CD14-positive monocyte (primary cell): ENCODE measurements around the gene DYNC2H1. TPM values are rescaled to one million over a fixed set of nuclear protein-coding genes. Genes with fewer than 3 reads are reported as not detected.

Experiments
- DNase-seq, 3 donors: peaks; one replicate each; pipeline ENCODE4 v3.0.0-alpha.2; 2011 to 2022
- H2AFZ ChIP-seq: 2 replicates; pipeline ENCODE4 v1.6.0; 2012; ENCODE audit warnings: mild to moderate bottlenecking, low read depth, low read length, inconsistent platforms; ENCODE audit not compliant: insufficient read depth, poor library complexity, severe bottlenecking
- H3K27ac ChIP-seq, 2 donors: 1 replicate in 1 of 2; 2 replicates in 1 of 2; pipeline ENCODE4 v1.5.1; 2012 to 2013; ENCODE audit warnings: low read length in 2 of 2, control low read depth in 1 of 2, inconsistent platforms in 1 of 2, low read depth in 1 of 2, mild to moderate bottlenecking in 1 of 2
- H3K27me3 ChIP-seq, 2 donors: one replicate each; pipeline versions ENCODE4 v1.6.0 to v1.6.1; 2011 to 2013; ENCODE audit warnings: low read length in 2 of 2; ENCODE audit not compliant: control insufficient read depth in 2 of 2, insufficient read depth in 2 of 2
- H3K36me3 ChIP-seq, 2 donors: replicated peaks in 1 of 2; 1 replicate in 1 of 2; 2 replicates in 1 of 2; pipeline versions ENCODE4 v1.5.1 to v1.6.1; 2012 to 2013; ENCODE audit warnings: low read length in 2 of 2, control low read depth in 1 of 2, inconsistent platforms in 1 of 2, mild to moderate bottlenecking in 1 of 2; ENCODE audit not compliant: insufficient read depth in 2 of 2, control insufficient read depth in 1 of 2
- H3K4me1 ChIP-seq, 2 donors: 1 replicate in 1 of 2; 2 replicates in 1 of 2; pipeline versions ENCODE4 v1.5.1 to v1.6.1; 2012 to 2013; ENCODE audit warnings: low read length in 2 of 2, control low read depth in 1 of 2, inconsistent platforms in 1 of 2, mild to moderate bottlenecking in 1 of 2, moderate library complexity in 1 of 2; ENCODE audit not compliant: insufficient read depth in 2 of 2, control insufficient read depth in 1 of 2
- H3K4me2 ChIP-seq: replicated peaks from 2 replicates; pipeline ENCODE3; 2012; ENCODE audit warnings: low read length, moderate library complexity, mild to moderate bottlenecking; ENCODE audit not compliant: poor library complexity, severe bottlenecking; ENCODE audit errors: extremely low read depth
- H3K4me3 ChIP-seq, 3 experiments: fragments of 200-600 bp in 1 of 3; sonication (generic) in 1 of 3; replicated peaks in 1 of 3; 1 replicate in 2 of 3; 2 replicates in 1 of 3; pipeline ENCODE4 v1.5.1; 2011 to 2013; ENCODE audit warnings: low read length in 3 of 3, mild to moderate bottlenecking in 3 of 3, control low read depth in 2 of 3, low read depth in 2 of 3, inconsistent platforms in 1 of 3, moderate library complexity in 1 of 3
- H3K79me2 ChIP-seq: 2 replicates; pipeline ENCODE4 v1.6.0; 2012; ENCODE audit warnings: mild to moderate bottlenecking, control low read depth, inconsistent platforms, low read length, moderate library complexity; ENCODE audit not compliant: insufficient read depth
- H3K9ac ChIP-seq: 2 replicates; pipeline ENCODE4 v1.6.0; 2017; ENCODE audit warnings: low read length, mild to moderate bottlenecking; ENCODE audit not compliant: insufficient read depth, poor library complexity, severe bottlenecking
- H3K9me3 ChIP-seq, 2 donors: replicated peaks in 1 of 2; 1 replicate in 1 of 2; 2 replicates in 1 of 2; pipeline versions ENCODE4 v1.5.1 to v1.6.1; 2012 to 2013; ENCODE audit warnings: low read length in 2 of 2, control low read depth in 1 of 2; ENCODE audit not compliant: control insufficient read depth in 1 of 2, insufficient read depth in 1 of 2
- H4K20me1 ChIP-seq: 2 replicates; pipeline ENCODE4 v1.6.0; 2012; ENCODE audit warnings: mild to moderate bottlenecking, low read length, control low read depth, moderate library complexity; ENCODE audit not compliant: insufficient read depth
- H3K27ac Mint-ChIP-seq, 7 donors: one replicate each; pipeline ENCODE4 v1.8.0; 2020; ENCODE audit warnings: mild to moderate bottlenecking in 7 of 7, mixed read lengths in 7 of 7, moderate library complexity in 6 of 7, inconsistent platforms in 2 of 7
- H3K27me3 Mint-ChIP-seq, 3 donors: one replicate each; pipeline ENCODE4 v1.8.0; 2021 to 2022; ENCODE audit warnings: low read depth in 3 of 3, mild to moderate bottlenecking in 3 of 3, mixed read lengths in 3 of 3, moderate library complexity in 3 of 3, inconsistent platforms in 1 of 3
- H3K36me3 Mint-ChIP-seq, 2 donors: one replicate each; pipeline ENCODE4 v1.8.0; 2020; ENCODE audit warnings: mixed read lengths in 2 of 2, inconsistent platforms in 1 of 2, mild to moderate bottlenecking in 1 of 2
- H3K4me1 Mint-ChIP-seq: one replicate; pipeline ENCODE4 v1.8.0; 2020; ENCODE audit warnings: mild to moderate bottlenecking, mixed read lengths
- H3K4me3 Mint-ChIP-seq, 2 donors: one replicate each; pipeline ENCODE4 v1.8.0; 2020; ENCODE audit warnings: mild to moderate bottlenecking in 2 of 2, mixed read lengths in 2 of 2, moderate library complexity in 1 of 2
- H3K9me3 Mint-ChIP-seq, 7 donors: one replicate each; pipeline ENCODE4 v1.8.0; 2020 to 2022; ENCODE audit warnings: mixed read lengths in 7 of 7, mild to moderate bottlenecking in 6 of 7, moderate library complexity in 6 of 7, inconsistent platforms in 2 of 7
- CTCF ChIP-seq: fragments of 200-600 bp; IDR thresholded peaks from one replicate; pipeline ENCODE4 v1.8.0; 2022; ENCODE audit warnings: antibody characterized with exemption, mild to moderate bottlenecking
- WGBS: methylation state at CpG from one replicate; pipeline ENCODE4 v1.1.5; 2013; ENCODE audit warnings: missing lambda C conversion rate; ENCODE audit not compliant: insufficient coverage; 5-methylcytosine and 5-hydroxymethylcytosine counted together
- intact Hi-C, 2 donors: fragments of 100-400 bp; cut with micrococcal nuclease; formaldehyde crosslinking; loops; one replicate each; pipeline versions ENCODE4 v1.15.0 to v1.15.1; 2023
- polyA plus RNA-seq, 3 donors: library from polyadenylated mRNA; depleted of rRNA in 1 of 3; unstranded in 2 of 3; stranded (reverse) in 1 of 3; fragments of 300-500 nt in 2 of 3; fragments of >200 nt in 1 of 3; fragmentation: Illumina TruSeq in 2 of 3; gene quantifications; 1 replicate in 2 of 3; 2 replicates in 1 of 3; pipeline ENCODE4 v1.2.3, GENCODE V29; 2012 to 2021

The DYNC2H1 gene
- polyA plus RNA-seq, 3 donors, result 0.10 to 1.5 (median 0.36) TPM

- no CpG with 5 or more reads among the region's 4 CpGs for WGBS
- Histone ChIP-seq H3K4me2 (no peak overlapping the region), H3K79me2 (no peaks in the 10 kb centered on the region), H3K27me3 (no peaks in the 10 kb centered on the region), H2AFZ (no peak overlapping the region), H3K36me3 (no peaks in the 10 kb centered on the region), H3K9ac (no peak overlapping the region), H3K27ac (no peak overlapping the region), H3K4me3 (no peak overlapping the region), H3K9me3 (no peaks in the 10 kb centered on the region), H3K4me1 (no peaks in the 10 kb centered on the region), H4K20me1 (no peaks in the 10 kb centered on the region)
- no peak for TF ChIP-seq CTCF
- Mint-ChIP-seq H3K27me3 (no peaks in the 10 kb centered on the region), H3K4me1 (no peaks in the 10 kb centered on the region), H3K4me3 (no peak overlapping the region), H3K27ac (no peak overlapping the region), H3K9me3 (peaks cover 0 to 3% (median 0%) of the 10 kb centered on the region in 7 donors), H3K36me3 (no peaks in the 10 kb centered on the region)
- intact Hi-C loops, result no loop called here
- DNase-seq, result no peak
Observed at GRCh38 chr11:103257360-103257759, 148.1 kb downstream of the DYNC2H1 start.

- intact Hi-C loops, result no loop called here
- H3K4me1 ChIP-seq, result no peaks in the 10 kb centered on the region
- H3K4me2 ChIP-seq, result no peak overlapping the region
- H4K20me1 ChIP-seq, result no peaks in the 10 kb centered on the region
- H3K27me3 ChIP-seq, result no peaks in the 10 kb centered on the region
- no peaks in the 10 kb centered on the region for H3K36me3 Mint-ChIP-seq
- WGBS, result 94% methylated on average over 9 of the region's 9 CpGs
- no peak overlapping the region for H3K27ac ChIP-seq
- no peaks in the 10 kb centered on the region for H3K27me3 Mint-ChIP-seq
- H3K36me3 ChIP-seq, result no peaks in the 10 kb centered on the region
- H3K4me3 ChIP-seq, result no peak overlapping the region
- no peaks in the 10 kb centered on the region for H3K9me3 ChIP-seq
- DNase-seq, result no peak
- TF ChIP-seq CTCF, result no peak
- H3K4me3 Mint-ChIP-seq, result no peak overlapping the region
- H3K27ac Mint-ChIP-seq, result no peak overlapping the region
- H3K9me3 Mint-ChIP-seq, result peaks cover 0 to 7% (median 0%) of the 10 kb centered on the region in 7 donors
- H2AFZ ChIP-seq, result no peak overlapping the region
- no peaks in the 10 kb centered on the region for H3K79me2 ChIP-seq
- no peaks in the 10 kb centered on the region for H3K4me1 Mint-ChIP-seq
- H3K9ac ChIP-seq, result no peak overlapping the region
Observed at GRCh38 chr11:103266167-103266831, 157.1 kb downstream of the DYNC2H1 start.
